C4-2B (cell line): ENCODE results near the gene MARCHF7.

Source experiments
- ZFX ChIP-seq: fragments of 450-650 bp; IDR thresholded peaks from 2 replicates; pipeline ENCODE4 v1.6.1; 2017
- TF ChIP-seq, protein P1 (sequence below): fragments of 450-650 bp; conservative IDR thresholded peaks from 2 replicates; pipeline ENCODE4 v1.5.1; 2017; ENCODE audit warnings: mild to moderate bottlenecking

DNA sequence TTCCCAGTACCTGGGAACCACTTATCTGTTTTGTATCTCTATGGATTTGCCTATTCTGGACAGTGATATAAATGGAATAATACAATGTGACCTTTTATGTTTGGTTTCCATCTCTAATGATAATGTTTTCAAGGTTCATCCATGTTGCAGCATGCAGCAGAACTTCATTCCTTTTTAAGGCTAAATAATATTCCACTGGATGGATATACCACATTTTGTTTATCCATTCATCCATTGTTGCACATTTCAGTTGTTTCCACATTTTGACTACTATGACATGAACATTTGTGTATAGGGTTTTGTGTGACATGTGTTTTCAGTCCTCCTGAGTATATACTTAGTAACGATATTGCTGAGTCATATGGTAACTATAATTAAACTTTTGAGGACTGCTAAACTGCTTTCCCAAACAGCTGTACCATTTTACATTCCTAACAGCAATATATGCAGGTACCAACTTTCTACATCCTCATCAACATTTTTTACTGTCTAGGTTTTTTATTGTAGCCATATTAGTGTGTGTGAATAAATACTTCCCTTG, 17.7 kb upstream of the MARCHF7 start:
- TF ChIP-seq, protein P1, sequence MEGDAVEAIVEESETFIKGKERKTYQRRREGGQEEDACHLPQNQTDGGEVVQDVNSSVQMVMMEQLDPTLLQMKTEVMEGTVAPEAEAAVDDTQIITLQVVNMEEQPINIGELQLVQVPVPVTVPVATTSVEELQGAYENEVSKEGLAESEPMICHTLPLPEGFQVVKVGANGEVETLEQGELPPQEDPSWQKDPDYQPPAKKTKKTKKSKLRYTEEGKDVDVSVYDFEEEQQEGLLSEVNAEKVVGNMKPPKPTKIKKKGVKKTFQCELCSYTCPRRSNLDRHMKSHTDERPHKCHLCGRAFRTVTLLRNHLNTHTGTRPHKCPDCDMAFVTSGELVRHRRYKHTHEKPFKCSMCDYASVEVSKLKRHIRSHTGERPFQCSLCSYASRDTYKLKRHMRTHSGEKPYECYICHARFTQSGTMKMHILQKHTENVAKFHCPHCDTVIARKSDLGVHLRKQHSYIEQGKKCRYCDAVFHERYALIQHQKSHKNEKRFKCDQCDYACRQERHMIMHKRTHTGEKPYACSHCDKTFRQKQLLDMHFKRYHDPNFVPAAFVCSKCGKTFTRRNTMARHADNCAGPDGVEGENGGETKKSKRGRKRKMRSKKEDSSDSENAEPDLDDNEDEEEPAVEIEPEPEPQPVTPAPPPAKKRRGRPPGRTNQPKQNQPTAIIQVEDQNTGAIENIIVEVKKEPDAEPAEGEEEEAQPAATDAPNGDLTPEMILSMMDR: no peak
- TF ChIP-seq ZFX: no peak
